HG02973 (cell line): ENCODE results near the gene TRIM39.

Experiments used
- ATAC-seq: cut with Tn5 transposase; IDR thresholded peaks from one replicate; pipeline ENCODE4 v1.9.1; 2021; ENCODE audit warnings: moderate library complexity; ENCODE audit not compliant: unreplicated experiment

TRIM39 gene

GRCh38 chr6:30327232-30327746 is 562 bp downstream of the TRIM39 start:
- no peak for ATAC-seq

GRCh38 chr6:30328397-30328796 is 1.7 kb downstream of the TRIM39 start:
- ATAC-seq = no peak

- no peak for ATAC-seq
These were observed 2.6 kb downstream of the TRIM39 start for GRCh38 chr6:30329331-30329730.

- ATAC-seq = no peak
These were observed 5.3 kb downstream of the TRIM39 start for GRCh38 chr6:30331981-30332380.

- no peak for ATAC-seq
These were observed 7.5 kb downstream of the TRIM39 start for GRCh38 chr6:30334075-30334783.

GRCh38 chr6:30340589-30341054 is 13.9 kb downstream of the TRIM39 start:
- ATAC-seq = no peak

GRCh38 chr6:30341218-30341617 is 14.5 kb downstream of the TRIM39 start:
- no peak for ATAC-seq

GRCh38 chr6:30341728-30342127 is 15.0 kb downstream of the TRIM39 start:
- no peak for ATAC-seq

- no peak for ATAC-seq
These were observed 17.6 kb downstream of the TRIM39 start for GRCh38 chr6:30344191-30344867.

- peak; percentile 85 for ATAC-seq
These were observed 18.3 kb downstream of the TRIM39 start, which contains the start of gene RPP21 for GRCh38 chr6:30344868-30345671. RPP21 (plus strand) TSS chr6:30345156; CDS start chr6:30345172, 16 bp downstream.

GRCh38 chr6:30345852-30346251 is 19.1 kb downstream of the TRIM39 start:
- no peak for ATAC-seq

GRCh38 chr6:30348957-30349356 is 22.2 kb downstream of the TRIM39 start:
- ATAC-seq = no peak

GRCh38 chr6:30349421-30350177 is 22.9 kb downstream of the TRIM39 start:
- ATAC-seq = no peak

- no peak for ATAC-seq
These were observed 23.8 kb downstream of the TRIM39 start for GRCh38 chr6:30350524-30350923.

- ATAC-seq = no peak
These were observed 25.8 kb downstream of the TRIM39 start for GRCh38 chr6:30352550-30352949.

- ATAC-seq = no peak
These were observed 28.6 kb downstream of the TRIM39 start for GRCh38 chr6:30355281-30355680.

- ATAC-seq = no peak
These were observed 29.8 kb downstream of the TRIM39 start for GRCh38 chr6:30356536-30356935.

GRCh38 chr6:30357678-30358540 is 31.2 kb downstream of the TRIM39 start:
- ATAC-seq = no peak

- no peak for ATAC-seq
These were observed 32.5 kb downstream of the TRIM39 start for GRCh38 chr6:30359276-30359675.

- no peak for ATAC-seq
These were observed 33.4 kb downstream of the TRIM39 start for GRCh38 chr6:30360139-30360538.
